ENCODE data around the gene VIPR2.
"Not testable (repeated sequence)": the region's sequence is repeated elsewhere in the genome, so short reads cannot be mapped to it uniquely, and the experiment has no call there.

VIPR2 gene, protein sequence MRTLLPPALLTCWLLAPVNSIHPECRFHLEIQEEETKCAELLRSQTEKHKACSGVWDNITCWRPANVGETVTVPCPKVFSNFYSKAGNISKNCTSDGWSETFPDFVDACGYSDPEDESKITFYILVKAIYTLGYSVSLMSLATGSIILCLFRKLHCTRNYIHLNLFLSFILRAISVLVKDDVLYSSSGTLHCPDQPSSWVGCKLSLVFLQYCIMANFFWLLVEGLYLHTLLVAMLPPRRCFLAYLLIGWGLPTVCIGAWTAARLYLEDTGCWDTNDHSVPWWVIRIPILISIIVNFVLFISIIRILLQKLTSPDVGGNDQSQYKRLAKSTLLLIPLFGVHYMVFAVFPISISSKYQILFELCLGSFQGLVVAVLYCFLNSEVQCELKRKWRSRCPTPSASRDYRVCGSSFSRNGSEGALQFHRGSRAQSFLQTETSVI

DNA sequence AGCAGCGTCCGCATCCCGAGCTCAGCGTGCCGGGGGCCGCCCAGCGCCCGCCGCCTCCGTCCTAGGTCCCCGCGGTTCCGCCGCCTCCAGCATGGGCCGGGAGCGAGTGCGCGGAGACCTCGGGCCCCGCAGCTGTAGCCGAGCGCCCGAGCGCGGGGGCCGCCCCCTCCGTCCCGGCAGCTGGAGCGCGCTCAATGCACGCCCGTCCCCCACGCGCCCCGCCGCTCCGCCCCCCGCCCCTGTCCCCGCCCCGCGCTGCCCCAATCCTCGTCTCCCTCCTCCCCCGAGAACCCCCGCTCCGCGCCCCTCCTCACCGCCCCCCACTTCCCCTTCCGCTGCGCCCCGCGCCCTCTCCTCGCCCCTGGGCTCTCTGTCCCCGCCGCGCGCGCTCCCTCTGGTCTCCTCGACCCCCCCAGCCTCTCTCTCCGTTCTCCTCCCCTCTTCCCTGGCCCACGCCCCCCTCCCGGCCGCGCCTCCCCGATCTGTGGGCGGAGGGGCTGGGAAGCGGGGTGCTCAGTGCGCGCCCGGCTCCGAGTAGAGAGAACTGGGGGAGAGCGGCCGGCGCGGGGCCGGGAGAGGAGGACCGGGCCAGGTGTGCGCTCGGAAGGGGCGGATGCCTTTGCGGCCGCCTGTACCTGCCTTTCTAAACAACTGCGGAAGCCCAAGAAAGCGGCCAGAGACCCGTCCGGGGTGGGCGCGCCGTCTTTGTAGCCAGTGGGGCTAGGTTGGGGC is at the start of gene VIPR2:
Gene VIPR2, minus strand, starts transcription at position 110 of the 732 bp plus-strand sequence. Its CDS starts 96 bp downstream, at position 14.
- peak in 1 of 3 experiments; percentile 28 for DNase-seq (ENCODE audit: low read depth in 3 of 3)

DNA sequence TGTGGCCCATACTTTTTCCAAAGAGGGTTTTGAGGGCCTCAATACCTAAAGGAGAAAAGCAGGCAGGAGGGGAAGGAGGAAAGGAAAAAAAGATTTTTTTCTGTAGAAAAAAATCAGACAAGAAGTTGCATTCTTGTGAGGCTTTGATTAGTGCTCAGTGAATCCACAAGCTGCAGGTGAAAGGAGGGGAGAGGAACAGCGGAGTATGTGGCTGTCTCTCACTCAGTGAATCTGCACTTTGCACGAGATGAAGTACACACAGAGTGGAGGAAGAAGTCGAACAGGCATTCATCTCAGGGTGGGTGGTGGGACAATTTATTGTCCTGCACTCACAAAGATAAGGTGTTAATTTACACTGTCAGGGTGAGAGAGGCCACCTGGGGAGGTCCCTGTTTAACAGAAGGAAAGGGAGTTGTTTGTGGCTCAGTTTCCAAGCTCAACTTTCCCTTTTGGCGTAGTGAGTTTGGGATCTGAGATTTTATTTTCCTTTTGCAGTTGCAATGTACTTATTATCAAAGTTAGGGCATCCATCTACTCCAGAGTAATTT is 49.0 kb upstream of the VIPR2 start:
- DNase-seq (ENCODE audit: low read depth in 3 of 3): no peak

DNA sequence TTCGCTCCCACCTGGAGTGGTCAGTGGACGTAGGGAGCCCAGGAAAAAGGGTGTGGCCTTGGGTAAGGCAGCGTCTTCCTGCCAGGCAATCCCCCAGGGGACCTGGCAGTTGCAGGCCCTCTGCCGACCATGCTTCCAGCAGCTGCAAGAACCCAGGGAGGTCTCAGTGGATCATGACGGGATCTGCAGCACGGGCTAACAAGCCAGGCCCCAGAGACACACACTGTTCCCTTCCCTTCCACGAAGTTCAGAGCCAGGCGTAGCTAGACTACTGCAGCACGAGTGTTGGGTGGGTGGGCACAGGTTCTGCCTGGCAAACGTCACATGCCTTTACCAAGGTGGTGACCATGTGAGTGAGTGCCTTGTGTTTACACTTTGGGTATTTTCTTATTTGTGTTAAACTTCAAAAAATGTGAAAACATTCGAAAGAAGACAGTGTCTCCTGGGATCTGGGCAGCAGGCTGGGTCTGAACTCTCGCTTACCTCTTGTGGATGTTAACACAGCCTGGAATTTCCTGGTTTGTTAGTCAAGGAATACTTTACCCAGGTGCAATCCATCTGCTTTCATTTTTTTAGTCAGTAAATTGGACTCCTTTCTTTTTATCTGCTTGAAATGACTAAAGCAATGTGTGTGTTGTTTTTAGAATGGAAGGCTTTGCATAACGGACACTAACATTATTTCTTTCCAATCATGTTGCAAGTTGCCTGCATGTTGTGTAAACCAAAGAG is 48.2 kb upstream of the VIPR2 start:
- no peak for DNase-seq (ENCODE audit: low read depth in 3 of 3)

DNA sequence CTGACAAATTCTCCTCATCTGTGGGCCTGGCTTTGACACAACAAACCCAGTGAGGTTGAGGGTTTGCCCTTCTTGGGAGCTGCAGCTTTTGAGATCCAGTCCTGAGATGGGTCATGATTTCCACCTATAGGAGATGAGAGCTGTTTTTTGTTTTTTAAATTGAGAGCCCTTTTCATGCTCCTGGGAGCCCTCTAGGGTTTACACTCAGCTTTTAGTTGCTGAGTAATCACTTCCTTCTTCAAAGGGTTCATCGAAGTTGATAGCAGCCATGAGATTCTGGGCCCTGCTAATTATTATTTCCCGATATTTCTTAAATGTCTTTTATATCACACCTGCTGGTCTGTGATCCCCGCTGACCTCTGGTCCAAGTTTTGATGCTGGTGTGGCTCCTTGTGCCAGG is 47.3 kb upstream of the VIPR2 start:
- no peak for DNase-seq (ENCODE audit: low read depth in 3 of 3)

DNA sequence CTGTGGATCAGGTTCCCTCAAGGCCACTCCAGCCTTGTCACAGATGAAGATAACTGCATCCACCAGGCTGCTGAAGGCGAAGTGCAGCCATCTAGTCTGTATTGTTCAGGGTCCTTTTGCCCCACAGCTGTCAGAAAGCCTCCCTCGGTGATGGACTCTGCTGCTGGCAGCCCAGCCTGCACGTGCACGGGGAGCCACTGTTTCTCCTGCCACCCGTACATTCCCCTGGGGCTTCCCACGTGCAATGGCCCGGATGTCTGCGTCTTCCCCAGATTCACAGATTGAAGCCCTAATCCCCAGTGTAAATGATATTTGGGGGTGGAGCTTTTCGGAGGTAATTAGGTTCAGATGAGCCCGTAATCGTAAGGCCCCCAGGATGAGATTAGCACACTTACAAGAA is 46.6 kb upstream of the VIPR2 start:
- no peak for DNase-seq (ENCODE audit: low read depth in 3 of 3)

DNA sequence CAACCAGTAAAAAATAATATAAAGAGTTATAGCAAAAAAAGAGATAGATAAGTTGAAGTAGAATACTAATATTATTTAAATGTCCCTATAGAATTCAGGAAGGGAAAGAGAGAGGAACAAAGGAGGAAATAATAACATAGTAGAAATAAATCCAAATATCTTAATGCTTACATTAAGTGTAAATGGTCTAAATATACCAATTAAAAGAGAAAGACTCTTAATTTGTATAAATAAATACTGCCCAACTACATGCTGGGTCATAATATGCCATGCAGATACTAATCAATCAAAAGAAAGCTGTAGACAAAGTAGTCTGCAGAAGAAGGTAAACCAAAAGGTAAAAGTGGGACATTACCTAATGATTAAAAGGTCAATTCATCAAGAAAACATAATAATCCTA is 43.3 kb upstream of the VIPR2 start:
- no peak for DNase-seq (ENCODE audit: low read depth in 3 of 3)

DNA sequence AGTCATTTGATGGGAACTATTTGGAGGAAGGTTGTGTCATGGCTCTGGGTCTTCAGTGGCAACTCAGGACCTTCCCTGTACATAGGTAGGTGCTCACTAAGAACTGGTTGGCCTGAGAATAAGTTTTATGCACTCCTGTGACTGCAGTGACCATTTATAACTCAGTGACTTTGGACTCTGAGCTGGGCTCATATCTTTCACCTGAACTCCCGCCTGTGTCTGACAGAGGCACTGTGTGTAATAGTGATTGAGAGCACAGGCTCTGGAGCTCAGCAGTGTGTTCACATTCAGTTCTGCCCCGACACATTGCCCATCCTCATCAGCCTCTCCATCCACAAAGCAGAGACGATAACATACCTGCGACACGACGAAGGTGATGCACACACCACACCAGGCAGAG is 34.6 kb upstream of the VIPR2 start:
- no peak for DNase-seq (ENCODE audit: low read depth in 3 of 3)

DNA sequence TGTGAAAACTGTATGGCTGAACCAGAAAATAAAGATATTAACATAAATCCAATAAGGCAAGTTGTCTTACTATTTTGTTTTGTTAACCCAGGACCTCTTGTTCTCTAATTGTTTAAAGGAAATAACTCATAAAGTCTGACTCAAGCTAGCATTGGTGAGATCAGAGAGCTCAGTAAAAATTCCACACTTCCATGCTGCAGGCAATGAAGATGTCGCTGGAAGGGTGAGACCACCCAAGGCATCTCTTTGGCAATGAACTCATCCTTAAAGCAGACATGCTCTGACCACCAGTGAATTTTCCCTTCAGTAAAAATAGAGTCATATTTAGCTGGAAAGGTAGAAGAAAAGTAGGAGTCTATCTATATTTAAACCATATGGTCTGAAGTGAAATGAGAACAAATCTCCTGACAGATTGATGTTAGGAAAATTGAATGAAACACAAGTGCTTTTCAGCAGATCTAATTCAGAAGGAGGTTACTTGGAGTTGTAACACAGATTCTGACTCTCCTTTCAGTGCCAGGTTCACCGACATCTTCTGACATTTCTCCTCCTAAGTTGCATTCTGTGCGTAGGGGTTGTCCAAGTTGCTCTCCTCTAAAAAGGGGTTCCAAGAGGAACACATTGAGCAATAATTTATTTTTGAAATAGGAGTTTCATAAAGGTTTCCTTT is 32.8 kb upstream of the VIPR2 start:
- no peak for DNase-seq (ENCODE audit: low read depth in 3 of 3)

DNA sequence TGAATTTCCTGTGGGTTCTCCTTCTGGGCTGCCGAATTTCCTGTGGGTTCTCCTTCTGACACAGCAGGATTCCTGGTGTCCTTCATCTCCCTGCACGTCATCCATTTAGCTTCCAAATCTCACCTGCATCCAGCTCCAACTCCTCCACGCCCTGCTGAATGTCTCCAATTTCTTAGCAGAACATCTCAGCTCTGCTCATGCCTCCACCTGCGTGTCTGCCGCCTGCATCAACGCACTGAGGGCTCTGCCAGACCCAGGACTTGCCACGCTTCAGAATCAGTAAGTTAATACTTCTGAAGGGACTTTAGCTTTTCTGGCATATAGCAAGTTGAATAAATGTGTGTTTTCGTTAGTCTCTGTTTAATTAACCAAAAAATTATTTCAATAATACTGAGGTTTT is 31.1 kb upstream of the VIPR2 start:
- no peak for DNase-seq (ENCODE audit: low read depth in 3 of 3)

DNA sequence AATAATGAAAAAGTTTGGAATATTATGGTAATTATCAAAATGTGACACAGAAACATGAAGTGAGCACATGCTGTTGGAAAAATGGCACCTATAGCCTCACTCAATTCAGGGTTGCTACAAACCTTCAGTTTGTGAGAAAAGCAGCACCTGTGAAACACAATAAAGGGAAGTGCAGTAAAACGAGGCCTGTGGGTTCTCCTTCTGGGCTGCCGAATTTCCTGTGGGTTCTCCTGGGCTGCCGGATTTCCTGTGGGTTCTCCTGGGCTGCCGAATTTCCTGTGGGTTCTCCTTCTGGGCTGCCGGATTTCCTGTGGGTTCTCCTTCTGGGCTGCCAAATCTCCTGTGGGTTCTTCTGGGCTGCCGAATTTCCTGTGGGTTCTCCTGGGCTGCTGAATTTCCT is 30.4 kb upstream of the VIPR2 start:
- not testable (repeated sequence) for DNase-seq (ENCODE audit: low read depth in 3 of 3)

DNA sequence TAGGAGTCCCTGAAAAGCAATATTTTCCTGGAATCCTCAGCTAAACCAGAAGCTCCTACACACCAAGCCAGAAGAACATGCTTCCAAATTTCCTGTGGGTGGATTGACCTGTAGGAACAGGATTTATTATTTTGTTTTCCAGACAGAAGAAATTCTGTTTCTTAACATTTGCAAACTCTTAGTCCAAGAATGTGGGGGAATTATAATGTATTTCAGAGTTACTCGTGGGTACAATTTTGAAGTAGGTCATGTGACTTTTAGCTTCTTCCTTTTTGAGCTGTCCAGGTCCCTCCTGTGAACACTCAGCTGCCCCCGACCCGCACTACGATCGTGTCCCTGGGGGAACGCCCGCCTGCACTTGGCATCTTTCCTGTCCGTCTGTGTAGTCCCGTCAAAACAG is 27.7 kb upstream of the VIPR2 start:
- no peak for DNase-seq (ENCODE audit: low read depth in 3 of 3)

DNA sequence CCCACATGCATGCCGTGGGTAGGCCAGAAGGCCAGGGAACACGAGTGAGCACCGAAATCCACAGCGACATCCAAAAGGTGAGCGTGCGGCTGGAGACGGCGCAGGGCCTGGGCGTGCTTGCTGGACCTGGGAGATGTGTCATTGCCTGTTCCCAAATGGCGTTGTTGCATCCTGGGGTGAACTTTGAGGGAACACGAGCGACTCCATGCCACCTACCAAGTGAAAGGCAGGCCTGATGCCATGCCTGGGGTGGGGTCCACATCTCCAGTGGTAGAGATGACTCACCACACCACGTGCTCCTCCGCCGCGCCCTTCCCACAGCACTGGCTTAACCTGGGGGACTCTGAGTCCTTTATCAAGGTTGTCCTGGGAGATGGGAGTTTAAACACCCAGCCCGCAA is 24.7 kb upstream of the VIPR2 start:
- no peak for DNase-seq (ENCODE audit: low read depth in 3 of 3)

DNA sequence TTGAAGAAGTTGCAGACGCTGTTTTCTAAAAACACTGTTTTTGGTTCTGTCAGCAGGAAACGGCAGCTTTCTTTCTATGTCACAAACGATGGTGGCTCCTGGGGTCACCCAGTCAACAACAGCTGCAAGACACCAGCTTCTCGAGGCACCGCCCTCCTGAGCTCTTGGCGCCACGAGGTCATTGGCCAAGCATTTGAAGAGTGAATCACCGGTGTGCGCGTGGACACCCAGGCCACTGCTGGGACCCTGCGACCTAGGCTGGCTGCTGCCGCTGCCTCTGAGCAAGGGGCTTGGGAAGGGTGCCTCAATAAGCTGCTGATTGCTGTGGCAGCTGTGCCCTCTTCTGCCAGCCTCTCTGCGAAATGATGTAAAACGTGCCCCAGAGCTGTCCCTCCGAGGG is 22.5 kb upstream of the VIPR2 start:
- no peak for DNase-seq (ENCODE audit: low read depth in 3 of 3)

DNA sequence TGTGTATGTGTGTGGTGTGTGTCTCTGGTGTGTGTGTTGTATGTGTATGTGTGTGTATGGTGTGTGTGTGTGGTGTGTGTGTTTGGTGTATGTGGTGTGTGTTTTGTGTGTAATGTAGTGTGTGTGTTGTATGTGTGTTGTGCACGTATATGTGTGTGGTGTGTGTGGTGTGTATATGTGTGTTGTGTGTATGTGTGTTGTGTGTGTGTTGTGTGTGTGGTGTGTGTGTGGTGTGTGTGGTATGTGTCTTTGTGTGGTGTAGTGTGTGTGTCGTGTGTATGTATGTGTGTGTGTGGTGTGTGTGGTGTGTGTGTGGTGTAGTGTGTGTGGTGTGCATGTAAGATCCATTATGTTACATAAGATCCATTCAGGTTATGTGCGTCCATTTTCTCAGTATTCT is 21.9 kb upstream of the VIPR2 start:
- DNase-seq (ENCODE audit: low read depth in 3 of 3): no peak

DNA sequence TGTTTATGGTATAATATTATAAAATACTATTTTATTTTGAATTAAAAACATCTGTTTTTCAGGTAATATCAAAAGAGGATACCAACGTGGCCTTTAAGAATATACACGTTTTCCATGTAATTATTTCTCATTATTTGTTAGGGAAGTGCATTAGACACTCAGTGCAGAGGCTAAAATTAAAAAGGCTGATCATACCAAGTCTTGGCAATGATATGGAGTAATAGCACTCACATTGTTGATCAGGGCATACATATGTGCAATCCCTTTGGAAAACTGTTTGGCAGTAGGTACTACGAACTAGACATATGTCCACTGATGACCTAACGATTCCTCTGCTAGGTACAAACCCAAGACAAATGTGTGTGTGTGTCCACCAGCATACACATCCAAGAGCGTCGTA is 20.7 kb upstream of the VIPR2 start:
- DNase-seq (ENCODE audit: low read depth in 3 of 3): no peak

DNA sequence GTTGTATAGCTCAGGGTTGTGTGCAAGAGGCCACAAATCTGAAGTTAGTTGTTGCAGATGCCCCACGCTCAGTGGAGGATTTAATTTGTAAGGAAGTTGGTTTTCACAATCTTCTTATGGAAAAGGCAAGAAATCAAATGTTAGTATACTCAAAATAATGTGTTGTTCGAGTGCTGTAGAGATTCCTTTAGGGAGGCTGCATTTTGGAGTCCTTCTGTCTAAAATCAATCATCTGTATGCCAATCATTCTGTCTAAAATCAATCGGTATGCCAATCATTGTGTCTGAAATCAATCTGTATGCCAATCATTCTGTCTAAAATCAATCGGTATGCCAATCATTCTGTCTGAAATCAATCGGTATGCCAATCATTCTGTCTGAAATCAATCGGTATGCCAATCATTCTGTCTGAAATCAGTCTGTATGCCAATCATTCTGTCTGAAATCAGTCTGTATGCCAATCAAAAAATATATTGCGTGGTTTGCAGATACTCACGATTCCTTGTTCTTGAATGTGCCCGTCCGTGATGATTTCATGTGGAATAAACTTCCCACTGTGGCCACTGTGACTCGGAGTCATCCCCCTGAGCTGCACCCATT is 19.1 kb upstream of the VIPR2 start:
- not testable (repeated sequence) for DNase-seq (ENCODE audit: low read depth in 3 of 3)

DNA sequence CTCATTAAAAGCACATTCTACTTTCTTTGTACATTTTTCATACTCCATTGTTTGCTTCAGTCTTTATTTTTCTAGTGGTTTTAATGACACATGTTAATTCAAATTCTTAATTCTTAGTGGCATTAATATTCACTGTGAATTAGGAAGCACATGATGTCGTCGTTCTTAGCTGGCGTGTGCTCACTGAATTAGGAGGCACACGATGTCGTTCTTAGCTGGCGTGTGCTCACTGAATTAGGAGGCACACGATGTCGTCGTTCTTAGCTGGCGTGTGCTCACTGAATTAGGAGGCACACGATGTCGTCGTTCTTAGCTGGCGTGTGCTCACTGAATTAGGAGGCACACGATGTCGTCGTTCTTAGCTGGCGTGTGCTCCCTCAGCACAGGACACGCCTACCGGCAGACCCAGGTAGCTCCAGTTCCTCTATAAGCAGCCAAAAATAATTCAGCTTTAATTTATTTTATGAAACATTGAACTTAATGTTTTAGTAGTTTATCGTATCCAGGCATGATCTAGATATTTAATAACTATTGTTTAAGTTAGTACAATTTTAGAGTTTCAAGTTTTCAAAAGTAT is 17.5 kb upstream of the VIPR2 start:
- not testable (repeated sequence) for DNase-seq (ENCODE audit: low read depth in 3 of 3)

DNA sequence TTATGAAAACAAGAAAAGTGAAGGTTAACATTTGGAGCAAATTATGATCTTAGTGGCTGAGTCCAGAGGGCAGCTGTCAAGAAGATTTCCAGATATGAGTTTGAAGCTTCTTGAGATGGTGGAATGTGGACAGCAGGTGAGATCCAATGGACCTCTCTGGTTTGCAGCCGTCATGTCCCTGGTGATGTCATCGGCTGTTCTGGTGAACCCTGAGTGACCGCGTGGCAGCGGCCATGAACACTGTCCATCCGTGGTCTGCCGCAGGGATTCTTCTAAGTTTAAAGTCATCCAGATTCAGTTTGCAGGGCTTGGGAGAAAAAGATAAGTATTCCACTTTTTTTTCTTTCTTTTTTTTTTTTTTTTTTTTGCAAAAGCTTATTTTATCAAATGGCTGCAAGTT is 15.8 kb upstream of the VIPR2 start:
- no peak for DNase-seq (ENCODE audit: low read depth in 3 of 3)

DNA sequence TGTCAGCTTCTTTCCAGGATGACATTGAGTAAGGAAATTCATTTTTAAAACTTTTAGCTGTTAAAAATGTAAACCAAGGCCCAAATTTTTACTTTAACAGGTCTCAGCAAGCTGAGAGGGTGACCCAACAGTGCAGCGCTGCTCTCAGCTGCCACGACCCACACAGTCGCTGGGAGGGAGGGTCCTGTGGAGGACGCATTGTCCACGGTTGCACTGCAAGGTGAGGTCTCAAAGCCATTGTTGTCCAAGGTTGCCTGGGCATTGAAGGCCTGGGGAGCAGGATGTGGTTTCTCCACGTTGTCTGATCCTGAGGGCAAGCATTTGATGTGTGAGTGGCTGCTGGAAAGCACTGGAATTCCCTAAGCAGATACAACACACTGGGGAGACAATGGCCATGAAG is 15.1 kb upstream of the VIPR2 start:
- DNase-seq (ENCODE audit: low read depth in 3 of 3): no peak

DNA sequence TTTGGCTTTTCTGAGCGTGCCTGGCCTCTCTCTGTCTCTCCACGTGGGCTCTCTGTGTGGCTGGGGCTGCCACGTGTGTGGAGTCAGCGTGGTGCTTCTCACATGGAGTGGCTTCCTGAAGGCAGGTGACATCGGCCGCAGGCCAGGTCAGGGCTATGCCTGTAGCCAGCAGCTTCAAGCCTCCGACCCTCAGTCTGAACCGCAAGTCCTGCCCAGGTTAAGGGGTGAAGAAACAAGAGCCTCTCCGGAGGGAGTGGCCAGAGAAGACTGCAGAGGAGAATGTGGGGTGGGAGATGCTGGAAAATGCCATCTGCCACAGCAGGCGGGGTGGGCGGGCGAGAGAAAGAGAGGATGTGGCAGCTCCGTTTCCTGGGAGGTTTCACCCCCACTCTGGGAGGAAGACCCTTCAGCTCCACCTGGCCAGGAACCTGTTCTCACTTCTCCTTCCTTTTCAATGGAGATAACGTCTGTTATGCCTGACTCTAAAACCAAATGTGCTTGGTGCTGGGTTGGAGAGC is 14.3 kb upstream of the VIPR2 start:
- DNase-seq (ENCODE audit: low read depth in 3 of 3): no peak

Data from stimulated activated CD4-positive, alpha-beta T cell treated with anti-CD3 and anti-CD28 coated beads, TNF-alpha, amount 100 ng/mL, for 24 hours (primary cell).